ENCODE measurements around the gene RFNG. TPM values are rescaled to one million over a fixed set of nuclear protein-coding genes. Genes with fewer than 3 reads are reported as not detected.

RFNG gene
- total and polyA plus RNA-seq, 2 of the 13 experiments (the other 11 are each of a cell fraction or from before 2014, with no cell fraction given), result 61.4 to 64.0 TPM

DNA sequence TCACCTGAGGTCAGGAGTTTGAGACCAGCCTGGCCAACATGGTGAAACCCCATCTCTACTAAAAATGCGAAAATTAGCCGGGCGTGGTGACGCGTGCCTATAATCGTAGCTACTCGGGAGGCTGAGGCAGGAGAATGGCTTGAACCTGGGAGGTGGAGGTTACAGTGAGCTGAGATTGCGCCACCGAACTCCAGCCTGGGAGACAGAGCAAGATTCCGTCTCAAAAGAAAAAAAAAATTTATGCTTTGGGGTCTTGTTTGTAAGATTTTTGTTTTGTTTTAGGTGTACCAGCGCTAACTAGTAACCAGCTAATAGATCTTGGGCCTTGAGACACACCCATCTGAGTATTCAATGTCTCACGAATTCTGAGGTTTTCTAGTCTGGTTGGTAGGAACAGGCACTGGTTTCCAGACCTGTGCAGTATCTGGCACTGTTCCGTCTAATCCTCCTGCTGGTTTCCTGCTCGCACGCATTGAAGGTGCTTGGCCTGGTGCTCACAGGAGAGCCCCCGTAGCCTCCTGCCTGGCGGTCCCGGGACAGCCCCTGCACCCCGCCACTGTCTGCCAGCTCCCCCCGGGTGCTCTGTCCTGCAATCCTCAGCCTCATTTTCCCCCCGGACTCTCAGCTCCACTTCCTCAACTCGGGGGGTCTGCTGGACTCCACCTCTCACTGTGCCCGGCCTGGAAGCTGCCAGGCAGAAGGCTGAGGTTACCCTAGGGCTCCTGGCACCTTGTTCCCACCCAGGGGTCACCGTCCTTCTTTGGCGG lies 24.6 kb upstream of the RFNG start (continued):
- TF ChIP-seq YY1 (IDR thresholded peaks at IDR 0.05; ENCODE audit: insufficient read depth, insufficient replicate concordance, low read depth, low read length), result no peak
- TF ChIP-seq ZNF782 (CRISPR knock-in tag; IDR thresholded peaks at IDR 0.05; ENCODE audit: borderline replicate concordance), result peak; percentile 60; the same call in 1 of the 2 replicates
- no peak for TF ChIP-seq ZNF614 (CRISPR knock-in tag; IDR thresholded peaks at IDR 0.05; ENCODE audit: borderline replicate concordance)
- no peak for TF ChIP-seq TCF12 (IDR thresholded peaks at IDR 0.05)
- 0 out of 2 replicates have a peak, but pooled peaks have one; percentile 68 for TF ChIP-seq TCF12 (CRISPR knock-in tag; IDR thresholded peaks at IDR 0.05)
- TF ChIP-seq CHCHD3 (CRISPR knock-in tag; IDR thresholded peaks at IDR 0.05), result no peak
- TF ChIP-seq ZNF660 (CRISPR knock-in tag; IDR thresholded peaks at IDR 0.05; ENCODE audit: borderline replicate concordance, low read depth), result no peak
- no peak for TF ChIP-seq NFYC (CRISPR knock-in tag; IDR thresholded peaks at IDR 0.05)
- TF ChIP-seq EEA1 (CRISPR knock-in tag; IDR thresholded peaks at IDR 0.05; ENCODE audit: borderline replicate concordance), result peak; percentile 58; the same call in 1 of the 2 replicates
- no peak for TF ChIP-seq HOMEZ (CRISPR knock-in tag; IDR thresholded peaks at IDR 0.05; ENCODE audit: low read depth)
- TF ChIP-seq ZZZ3 (CRISPR knock-in tag; IDR thresholded peaks at IDR 0.05; ENCODE audit: borderline replicate concordance), result 0 out of 2 replicates have a peak, but pooled peaks have one; percentile 19
- TF ChIP-seq ZNF710 (CRISPR knock-in tag; IDR thresholded peaks at IDR 0.05; ENCODE audit: borderline replicate concordance), result 0 out of 2 replicates have a peak, but pooled peaks have one; percentile 31
- TF ChIP-seq, protein P1, sequence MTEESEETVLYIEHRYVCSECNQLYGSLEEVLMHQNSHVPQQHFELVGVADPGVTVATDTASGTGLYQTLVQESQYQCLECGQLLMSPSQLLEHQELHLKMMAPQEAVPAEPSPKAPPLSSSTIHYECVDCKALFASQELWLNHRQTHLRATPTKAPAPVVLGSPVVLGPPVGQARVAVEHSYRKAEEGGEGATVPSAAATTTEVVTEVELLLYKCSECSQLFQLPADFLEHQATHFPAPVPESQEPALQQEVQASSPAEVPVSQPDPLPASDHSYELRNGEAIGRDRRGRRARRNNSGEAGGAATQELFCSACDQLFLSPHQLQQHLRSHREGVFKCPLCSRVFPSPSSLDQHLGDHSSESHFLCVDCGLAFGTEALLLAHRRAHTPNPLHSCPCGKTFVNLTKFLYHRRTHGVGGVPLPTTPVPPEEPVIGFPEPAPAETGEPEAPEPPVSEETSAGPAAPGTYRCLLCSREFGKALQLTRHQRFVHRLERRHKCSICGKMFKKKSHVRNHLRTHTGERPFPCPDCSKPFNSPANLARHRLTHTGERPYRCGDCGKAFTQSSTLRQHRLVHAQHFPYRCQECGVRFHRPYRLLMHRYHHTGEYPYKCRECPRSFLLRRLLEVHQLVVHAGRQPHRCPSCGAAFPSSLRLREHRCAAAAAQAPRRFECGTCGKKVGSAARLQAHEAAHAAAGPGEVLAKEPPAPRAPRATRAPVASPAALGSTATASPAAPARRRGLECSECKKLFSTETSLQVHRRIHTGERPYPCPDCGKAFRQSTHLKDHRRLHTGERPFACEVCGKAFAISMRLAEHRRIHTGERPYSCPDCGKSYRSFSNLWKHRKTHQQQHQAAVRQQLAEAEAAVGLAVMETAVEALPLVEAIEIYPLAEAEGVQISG (CRISPR knock-in tag; IDR thresholded peaks at IDR 0.05), result peak; percentile 38; the same call in 1 of the 2 replicates
- no peak; the same call in 1 of the 2 replicates for TF ChIP-seq KDM2A (CRISPR knock-in tag; IDR thresholded peaks at IDR 0.05; ENCODE audit: borderline replicate concordance, low read depth)
- no peak for TF ChIP-seq ZNF747 (CRISPR knock-in tag; IDR thresholded peaks at IDR 0.05; ENCODE audit: borderline replicate concordance)
- TF ChIP-seq ZNF335 (CRISPR knock-in tag; IDR thresholded peaks at IDR 0.05), result no peak
- no peak for TF ChIP-seq ZNF607 (CRISPR knock-in tag; IDR thresholded peaks at IDR 0.05; ENCODE audit: borderline replicate concordance)
- 0 out of 2 replicates have a peak, but pooled peaks have one; percentile 34 for TF ChIP-seq ZFP36L1 (CRISPR knock-in tag; IDR thresholded peaks at IDR 0.05)
- TF ChIP-seq AKAP8 (CRISPR knock-in tag; IDR thresholded peaks at IDR 0.05), result peak; percentile 85; the same call in 1 of the 2 replicates
- TF ChIP-seq ZNF704 (CRISPR knock-in tag; IDR thresholded peaks at IDR 0.05; ENCODE audit: borderline replicate concordance), result peak; percentile 63; the same call in 1 of the 2 replicates
- peak; percentile 87 for TF ChIP-seq AGO2 (optimal IDR thresholded peaks at IDR 0.05; ENCODE audit: low read depth, low read length)
